A549 (cell line): ENCODE data around the gene HECTD4.

Experiments
- KDM1A ChIP-seq: fragments of 200-600 bp; sonication (generic); IDR thresholded peaks from 2 replicates; pipeline ENCODE4 v1.6.1; 2016; ENCODE audit warnings: low read depth, mild to moderate bottlenecking
- NFE2L2 ChIP-seq: fragments of 150-350 bp; conservative IDR thresholded peaks from 2 replicates; pipeline ENCODE4 v1.6.1; 2014; ENCODE audit warnings: low read length
- PHF8 ChIP-seq: fragments of 200-600 bp; sonication (generic); IDR thresholded peaks from 2 replicates; pipeline ENCODE4 v1.6.1; 2016; ENCODE audit warnings: low read depth, mild to moderate bottlenecking, antibody characterized with exemption, moderate library complexity, borderline replicate concordance
- TF ChIP-seq, protein P1 (sequence below): fragments of >200 bp; sonication (Bioruptor Twin); formaldehyde crosslinking; IDR thresholded peaks from 3 replicates; pipeline ENCODE4 v1.5.1; 2016
- TF ChIP-seq, protein P2 (sequence below): fragments of 250-450 bp; sonication (Bioruptor Pico); IDR thresholded peaks from 2 replicates; pipeline ENCODE4 v1.5.0; 2021; ENCODE audit warnings: mild to moderate bottlenecking, moderate library complexity, borderline replicate concordance

DNA sequence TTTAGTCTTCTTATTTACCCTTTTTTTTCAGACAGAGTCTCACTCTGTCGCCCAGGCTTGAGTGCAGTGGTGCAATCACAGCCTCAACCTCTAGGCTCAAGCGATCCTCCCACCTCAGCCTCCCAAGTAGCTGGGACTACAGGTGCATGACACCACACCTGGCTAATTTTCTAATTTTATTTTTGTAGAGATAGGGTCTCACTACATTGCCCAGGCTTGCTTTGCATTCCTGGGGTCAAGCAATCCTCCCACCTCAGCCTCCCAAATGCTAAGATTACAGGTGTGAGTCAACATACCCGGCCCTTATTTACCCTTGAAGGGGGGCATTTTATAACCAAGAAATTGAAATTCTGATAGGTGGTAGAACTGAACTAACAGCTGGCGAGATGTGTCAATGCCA lies 21.0 kb downstream of the HECTD4 start:
- TF ChIP-seq, protein P1, sequence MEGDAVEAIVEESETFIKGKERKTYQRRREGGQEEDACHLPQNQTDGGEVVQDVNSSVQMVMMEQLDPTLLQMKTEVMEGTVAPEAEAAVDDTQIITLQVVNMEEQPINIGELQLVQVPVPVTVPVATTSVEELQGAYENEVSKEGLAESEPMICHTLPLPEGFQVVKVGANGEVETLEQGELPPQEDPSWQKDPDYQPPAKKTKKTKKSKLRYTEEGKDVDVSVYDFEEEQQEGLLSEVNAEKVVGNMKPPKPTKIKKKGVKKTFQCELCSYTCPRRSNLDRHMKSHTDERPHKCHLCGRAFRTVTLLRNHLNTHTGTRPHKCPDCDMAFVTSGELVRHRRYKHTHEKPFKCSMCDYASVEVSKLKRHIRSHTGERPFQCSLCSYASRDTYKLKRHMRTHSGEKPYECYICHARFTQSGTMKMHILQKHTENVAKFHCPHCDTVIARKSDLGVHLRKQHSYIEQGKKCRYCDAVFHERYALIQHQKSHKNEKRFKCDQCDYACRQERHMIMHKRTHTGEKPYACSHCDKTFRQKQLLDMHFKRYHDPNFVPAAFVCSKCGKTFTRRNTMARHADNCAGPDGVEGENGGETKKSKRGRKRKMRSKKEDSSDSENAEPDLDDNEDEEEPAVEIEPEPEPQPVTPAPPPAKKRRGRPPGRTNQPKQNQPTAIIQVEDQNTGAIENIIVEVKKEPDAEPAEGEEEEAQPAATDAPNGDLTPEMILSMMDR, result no peak
- TF ChIP-seq NFE2L2, result no peak
- TF ChIP-seq KDM1A, result no peak
- no peak for TF ChIP-seq PHF8
- TF ChIP-seq, protein P2, sequence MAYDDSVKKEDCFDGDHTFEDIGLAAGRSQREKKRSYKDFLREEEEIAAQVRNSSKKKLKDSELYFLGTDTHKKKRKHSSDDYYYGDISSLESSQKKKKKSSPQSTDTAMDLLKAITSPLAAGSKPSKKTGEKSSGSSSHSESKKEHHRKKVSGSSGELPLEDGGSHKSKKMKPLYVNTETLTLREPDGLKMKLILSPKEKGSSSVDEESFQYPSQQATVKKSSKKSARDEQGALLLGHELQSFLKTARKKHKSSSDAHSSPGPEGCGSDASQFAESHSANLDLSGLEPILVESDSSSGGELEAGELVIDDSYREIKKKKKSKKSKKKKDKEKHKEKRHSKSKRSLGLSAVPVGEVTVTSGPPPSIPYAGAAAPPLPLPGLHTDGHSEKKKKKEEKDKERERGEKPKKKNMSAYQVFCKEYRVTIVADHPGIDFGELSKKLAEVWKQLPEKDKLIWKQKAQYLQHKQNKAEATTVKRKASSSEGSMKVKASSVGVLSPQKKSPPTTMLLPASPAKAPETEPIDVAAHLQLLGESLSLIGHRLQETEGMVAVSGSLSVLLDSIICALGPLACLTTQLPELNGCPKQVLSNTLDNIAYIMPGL (CRISPR knock-in tag), result no peak
